DOHH2 (cell line): ENCODE data around the gene CCDC24.

ENCODE experiments used
- EZH2phosphoT487 ChIP-seq: fragments of 200-600 bp; sonication (generic); IDR thresholded peaks from 2 replicates; pipeline ENCODE4 v1.6.1; 2017; ENCODE audit warnings: borderline replicate concordance, mild to moderate bottlenecking, antibody characterized with exemption, low read length, moderate library complexity, mixed read lengths
- TF ChIP-seq, protein P1 (sequence below): fragments of 200-600 bp; sonication (generic); IDR thresholded peaks from one replicate; pipeline ENCODE4 v1.5.1; 2014; ENCODE audit warnings: antibody characterized with exemption, mild to moderate bottlenecking, low read depth, low read length; ENCODE audit not compliant: poor library complexity, severe bottlenecking

DNA sequence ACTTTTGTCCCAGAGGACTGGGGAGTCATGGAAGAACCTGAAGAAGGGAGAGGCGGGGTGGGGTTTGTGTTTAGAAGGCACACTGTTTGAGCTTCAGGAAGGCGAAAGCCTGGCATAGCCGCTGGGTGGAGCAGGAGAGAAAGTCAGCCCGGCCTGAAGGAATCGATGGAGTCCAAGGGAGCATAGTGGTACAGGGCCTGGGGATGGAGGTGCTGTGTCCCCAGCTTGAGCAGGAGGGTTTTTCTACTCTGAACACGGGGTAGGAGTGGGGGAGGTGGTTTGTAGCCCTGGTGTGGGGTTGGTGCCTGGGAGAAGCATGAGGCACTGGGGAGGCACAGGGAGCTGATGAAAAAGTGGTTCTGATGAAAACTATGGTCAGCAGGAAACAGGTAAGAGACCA is 4.7 kb upstream of the CCDC24 start:
- TF ChIP-seq, protein P1, sequence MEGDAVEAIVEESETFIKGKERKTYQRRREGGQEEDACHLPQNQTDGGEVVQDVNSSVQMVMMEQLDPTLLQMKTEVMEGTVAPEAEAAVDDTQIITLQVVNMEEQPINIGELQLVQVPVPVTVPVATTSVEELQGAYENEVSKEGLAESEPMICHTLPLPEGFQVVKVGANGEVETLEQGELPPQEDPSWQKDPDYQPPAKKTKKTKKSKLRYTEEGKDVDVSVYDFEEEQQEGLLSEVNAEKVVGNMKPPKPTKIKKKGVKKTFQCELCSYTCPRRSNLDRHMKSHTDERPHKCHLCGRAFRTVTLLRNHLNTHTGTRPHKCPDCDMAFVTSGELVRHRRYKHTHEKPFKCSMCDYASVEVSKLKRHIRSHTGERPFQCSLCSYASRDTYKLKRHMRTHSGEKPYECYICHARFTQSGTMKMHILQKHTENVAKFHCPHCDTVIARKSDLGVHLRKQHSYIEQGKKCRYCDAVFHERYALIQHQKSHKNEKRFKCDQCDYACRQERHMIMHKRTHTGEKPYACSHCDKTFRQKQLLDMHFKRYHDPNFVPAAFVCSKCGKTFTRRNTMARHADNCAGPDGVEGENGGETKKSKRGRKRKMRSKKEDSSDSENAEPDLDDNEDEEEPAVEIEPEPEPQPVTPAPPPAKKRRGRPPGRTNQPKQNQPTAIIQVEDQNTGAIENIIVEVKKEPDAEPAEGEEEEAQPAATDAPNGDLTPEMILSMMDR: no peak
- no peak for TF ChIP-seq EZH2phosphoT487
